Left forelimb (tissue), 1 donor: ENCODE results near the gene DBNL.

Experiments used
- DNase-seq: peaks from one replicate; pipeline ENCODE4 v3.0.0-alpha.2; 2018; ENCODE audit warnings: low spot score

The DBNL gene

DNA sequence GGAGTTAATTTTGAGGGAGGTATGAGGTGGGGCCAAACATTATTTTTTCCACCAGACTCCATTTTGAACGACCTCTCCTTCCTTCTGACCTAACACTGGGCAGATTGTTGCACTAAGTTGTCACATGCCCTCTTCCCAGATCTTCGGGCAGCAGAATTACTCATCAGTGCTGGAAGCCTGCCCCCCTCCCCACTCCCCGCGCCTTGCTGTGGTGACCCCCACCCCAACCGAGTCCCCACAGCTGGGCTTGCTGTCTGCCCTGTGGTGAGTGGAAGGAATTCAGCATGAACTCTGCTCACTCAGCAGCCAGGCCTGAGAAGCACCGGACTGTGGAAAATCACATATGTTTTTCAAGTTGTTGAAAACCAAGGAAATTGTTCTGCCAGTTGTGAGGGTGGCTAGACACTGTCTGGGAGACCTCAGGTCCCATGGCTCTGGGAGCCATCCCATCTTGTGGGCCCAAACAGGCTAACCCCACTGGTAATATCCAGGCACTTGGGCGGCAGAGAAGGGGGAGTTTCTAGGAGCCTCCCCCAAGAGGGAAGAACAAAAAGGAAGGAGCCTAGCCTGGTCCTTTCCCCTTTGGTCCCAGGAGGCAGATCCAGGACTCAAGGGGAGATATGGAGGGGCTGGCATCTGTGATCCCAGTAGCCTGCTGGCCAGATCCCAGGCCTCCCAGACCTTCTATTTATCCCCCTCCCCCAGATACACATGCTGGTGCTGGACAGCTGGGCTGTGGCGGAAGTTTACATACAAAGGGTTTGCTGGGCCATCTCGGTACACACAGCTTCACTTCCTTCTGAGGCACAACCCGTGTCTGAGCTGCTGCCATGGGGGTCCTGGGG, 56.2 kb downstream of the DBNL start:
- no peak for DNase-seq

DNA sequence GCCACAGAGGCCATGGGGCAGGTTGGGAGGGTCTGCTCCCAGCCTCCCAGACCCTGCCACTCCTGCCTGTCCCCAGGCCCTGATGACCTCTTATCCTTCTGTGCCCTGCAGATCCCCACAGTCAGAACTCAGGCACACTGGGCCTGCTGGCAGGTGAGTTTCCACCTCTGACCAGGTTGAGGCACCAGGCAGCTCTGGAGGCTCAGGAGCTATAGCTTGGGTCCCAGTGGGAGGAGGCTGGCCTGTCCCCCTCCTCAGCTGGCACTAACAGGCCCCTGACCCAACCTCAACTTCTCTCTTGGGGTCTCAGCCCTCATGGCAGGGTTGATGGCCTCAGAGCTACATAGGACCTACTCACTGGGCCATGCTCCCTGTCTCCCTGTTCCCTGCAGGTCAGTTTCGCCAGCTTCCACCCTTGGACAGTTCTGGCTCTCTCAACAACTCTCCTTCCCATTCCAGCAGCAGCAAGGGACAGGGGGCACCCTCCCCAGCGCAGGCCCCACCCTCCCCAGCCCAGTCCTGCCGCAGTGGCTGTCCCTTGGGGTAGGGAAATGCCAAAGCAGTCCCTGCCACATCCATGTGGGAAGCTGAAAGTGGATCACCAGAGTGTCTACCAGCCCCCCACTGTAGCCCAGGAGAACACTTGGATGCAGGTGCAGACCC, 56.9 kb downstream of the DBNL start:
- DNase-seq: no peak

DNA sequence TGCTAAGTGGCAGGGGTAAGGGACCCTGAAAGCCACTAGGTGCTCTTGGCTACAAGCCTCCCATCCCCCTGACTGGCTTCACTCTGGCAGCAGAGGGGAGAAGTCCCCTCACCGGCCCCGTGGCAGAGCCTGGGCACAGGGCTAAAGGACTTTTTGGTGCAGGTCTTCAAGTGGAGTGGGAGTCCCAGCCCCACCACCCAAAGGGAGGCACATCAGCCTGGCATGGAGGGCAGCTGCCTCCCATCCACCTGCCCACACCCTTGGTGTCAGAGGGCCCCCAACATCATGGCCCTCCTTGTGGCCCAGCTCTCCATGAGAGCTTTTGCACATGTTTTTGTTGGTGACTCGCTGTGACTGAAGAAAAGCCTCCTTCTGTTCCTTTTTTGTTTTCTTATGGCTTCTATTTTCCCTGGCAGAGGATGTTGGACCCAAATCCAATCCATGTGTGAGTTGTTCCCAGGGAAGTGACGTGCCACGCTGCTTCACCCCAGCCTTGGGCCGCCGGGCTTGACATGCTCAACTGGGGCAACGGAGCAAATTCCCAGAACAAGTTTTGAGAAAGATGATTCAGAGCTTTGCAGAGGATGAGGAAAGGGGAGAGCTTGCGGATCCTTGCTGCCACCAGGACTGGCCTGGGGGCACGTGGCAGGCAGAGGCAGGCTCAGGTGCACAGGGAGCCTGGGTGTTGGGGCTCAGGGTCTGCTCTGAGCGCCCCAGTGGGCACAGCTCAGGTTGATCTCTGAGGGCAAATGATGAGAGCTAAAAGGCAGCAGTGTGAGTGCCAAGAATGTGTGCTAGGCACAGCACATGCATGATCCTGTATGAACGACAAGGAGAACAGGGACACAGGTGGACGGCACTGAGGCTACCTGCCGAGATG, 57.7 kb downstream of the DBNL start:
- no peak for DNase-seq

DNA sequence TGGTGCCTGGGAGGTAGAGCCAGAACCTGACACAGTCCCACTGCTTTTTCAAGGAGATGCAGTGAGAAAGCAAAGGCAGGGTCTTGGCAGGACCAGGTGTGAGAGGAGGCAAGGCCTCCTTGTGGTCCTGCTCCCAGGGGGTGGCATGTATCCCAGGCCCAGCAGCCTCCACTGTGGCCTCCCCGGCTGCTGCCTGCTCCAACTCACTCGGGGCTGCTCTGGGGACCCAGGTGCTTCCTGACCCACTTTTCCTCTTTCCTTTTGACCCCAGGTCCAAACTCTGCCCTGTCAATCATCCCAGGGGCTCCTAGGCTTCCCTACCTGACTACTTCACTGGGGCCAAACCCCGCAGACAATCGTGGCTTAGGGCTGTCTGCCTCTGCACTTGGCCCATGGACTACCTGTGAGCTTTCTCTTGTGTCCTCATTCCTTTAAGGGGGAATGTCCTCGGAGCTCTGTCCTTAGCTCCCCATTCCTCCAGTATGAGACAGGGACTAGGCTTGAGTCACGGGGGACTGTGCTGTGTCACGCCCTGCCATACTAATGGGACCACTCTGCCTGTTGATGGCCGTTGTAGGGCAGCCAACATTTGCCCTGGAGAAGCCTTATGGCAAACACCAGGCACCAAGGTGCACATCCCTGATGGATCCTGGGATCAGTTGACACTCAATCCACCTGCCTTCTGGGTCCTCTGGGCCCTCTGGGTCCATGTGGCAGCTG, 58.5 kb downstream of the DBNL start:
- DNase-seq: no peak

DNA sequence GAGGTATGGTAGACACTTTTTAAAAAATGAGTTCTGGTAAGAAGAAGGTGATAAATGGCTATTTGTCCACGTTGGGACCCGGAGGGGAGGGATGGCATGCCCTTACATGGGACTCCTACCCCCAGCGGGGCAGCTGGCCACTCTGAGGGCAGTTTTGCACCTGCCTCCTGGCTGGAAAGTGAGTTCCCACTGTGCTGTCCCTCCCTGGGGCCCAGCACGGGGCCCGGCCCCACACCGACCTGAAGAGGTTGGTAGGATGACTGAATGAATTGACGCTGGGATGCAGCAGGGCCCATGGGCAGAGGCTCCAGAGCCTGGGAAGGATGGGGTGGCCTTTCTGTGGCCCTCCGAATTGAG, 59.0 kb downstream of the DBNL start:
- no peak for DNase-seq

DNA sequence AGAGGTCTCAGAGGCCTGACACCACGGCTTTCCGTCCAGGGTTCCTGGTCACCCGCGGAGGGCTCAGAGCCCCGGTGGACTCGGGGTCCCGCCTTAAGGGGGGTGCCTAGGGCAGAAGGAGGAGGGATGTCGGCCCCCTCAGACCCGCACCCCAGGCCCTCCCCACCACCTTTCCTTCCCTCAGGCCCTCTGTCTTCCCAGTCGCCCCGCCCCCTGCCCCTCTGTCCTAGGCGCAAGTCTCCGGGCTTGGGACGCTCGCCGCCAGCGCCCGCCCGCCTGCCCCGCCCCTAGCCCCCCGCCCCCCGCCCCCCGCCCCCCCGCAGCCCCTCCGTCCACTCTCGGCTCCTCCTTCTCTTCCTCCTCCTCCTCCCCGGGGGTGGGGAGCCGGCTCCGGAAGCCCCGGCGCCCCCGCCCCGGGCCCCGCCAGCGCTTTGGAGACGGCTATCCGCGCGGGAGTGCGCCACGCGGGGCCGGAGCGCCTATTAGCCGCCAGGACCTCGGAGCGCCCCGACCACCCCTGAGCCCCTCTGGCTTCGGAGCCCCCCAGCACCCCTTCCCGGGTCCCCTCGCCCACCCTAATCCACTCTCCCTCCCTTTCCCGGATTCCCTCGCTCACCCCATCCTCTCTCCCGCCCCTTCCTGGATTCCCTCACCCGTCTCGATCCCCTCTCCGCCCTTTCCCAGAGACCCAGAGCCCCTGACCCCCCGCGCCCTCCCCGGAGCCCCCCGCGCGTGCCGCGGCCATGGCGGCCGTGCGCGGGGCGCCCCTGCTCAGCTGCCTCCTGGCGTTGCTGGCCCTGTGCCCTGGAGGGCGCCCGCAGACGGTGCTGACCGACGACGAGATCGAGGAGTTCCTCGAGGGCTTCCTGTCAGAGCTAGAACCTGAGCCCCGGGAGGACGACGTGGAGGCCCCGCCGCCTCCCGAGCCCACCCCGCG, 59.7 kb downstream of the DBNL start, which contains the start of gene AEBP1:
TSS of gene AEBP1 (plus strand) at position 423 of the 937 bp plus-strand sequence. CDS start at position 744, 321 bp downstream.
- no peak for DNase-seq

DNA sequence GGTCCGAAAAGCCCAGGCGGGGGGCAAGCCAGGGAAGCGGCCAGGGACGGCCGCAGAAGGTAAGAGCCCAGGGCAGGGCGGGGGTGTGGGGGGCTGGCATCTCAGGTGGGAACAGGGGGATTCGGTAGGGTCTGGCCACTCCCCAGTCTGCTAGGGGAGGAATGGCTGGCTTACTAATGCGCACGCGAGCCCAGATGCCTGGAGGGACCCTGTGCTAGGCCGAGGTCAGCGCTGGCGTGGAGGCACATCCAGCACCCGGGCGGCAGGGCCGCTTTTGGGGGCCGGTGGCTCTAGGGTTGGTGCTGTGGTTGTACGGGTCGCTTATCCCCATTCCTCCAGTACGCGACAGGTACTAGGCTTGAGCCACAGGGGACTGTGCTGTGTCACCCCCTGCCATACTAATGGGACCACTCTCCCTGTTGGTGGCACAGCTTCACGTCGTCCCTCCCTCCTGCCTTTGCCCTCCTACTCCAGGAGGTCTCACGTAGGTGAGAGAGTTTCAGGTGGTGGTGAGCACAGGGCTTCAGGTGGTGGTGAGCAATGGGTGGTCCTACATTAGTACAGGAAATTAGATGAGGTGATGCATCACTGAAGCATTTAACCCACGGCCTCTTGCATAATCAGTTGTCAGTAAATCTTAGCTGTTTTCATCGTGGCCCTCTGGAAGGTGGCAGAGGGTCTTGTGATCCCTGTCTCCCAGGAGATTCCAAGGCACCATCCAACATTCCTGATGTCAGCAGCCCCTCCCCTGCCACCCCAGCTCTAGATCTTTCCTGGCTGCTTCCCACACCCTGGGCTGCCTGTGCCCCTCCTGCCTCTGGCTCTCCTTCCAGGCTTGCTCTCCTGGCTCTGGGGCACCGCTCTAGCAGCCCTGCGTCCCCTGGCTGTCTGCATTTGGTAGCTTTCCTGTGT, 60.6 kb downstream of the DBNL start:
- DNase-seq: no peak

DNA sequence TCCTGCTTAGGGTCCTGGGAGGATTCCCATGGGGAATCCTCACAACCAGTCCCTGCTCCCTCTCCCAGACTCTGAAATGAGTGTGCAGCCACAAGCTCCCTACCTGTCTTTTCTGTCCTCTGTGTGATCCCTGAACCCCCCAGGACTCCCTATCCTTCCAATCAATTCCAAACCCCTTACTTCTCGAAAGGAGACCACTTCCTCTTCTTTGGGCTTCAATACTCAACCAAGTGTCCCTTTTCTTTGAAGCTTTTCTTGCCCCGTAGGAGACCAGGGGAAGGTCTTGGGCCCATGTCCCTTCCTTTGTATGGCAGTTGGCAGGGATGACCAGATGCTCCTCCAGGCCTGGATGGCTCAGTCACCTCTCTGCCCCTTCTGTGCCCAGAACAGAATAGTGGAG, 61.3 kb downstream of the DBNL start:
- DNase-seq: no peak

DNA sequence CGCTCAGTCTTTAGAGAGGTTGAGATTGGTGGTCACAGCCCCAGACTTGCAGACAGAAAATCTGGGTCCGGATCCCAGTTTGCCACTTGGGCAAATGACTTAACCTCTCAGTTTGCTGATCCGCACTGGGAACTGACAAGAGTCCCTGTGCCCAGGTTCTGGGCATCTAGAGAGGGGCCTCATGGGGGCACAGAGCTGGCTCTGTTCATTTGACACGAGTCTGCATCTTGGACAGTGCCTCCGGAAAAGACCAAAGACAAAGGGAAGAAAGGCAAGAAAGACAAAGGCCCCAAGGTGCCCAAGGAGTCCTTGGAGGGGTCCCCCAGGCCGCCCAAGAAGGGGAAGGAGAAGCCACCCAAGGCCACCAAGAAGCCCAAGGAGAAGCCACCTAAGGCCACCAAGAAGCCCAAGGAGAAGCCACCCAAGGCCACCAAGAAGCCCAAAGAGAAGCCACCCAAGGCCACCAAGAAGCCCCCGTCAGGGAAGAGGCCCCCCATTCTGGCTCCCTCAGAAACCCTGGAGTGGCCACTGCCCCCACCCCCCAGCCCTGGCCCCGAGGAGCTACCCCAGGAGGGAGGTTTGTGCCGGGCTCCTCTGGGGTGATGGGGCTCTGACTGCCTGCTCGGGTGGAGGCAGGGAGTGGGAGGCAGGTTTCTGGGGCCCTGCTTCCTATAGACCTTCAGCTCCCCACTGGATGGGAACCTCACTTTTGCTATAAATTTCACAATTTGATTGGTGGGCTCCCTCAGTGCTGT, 62.0 kb downstream of the DBNL start:
- DNase-seq: no peak

DNA sequence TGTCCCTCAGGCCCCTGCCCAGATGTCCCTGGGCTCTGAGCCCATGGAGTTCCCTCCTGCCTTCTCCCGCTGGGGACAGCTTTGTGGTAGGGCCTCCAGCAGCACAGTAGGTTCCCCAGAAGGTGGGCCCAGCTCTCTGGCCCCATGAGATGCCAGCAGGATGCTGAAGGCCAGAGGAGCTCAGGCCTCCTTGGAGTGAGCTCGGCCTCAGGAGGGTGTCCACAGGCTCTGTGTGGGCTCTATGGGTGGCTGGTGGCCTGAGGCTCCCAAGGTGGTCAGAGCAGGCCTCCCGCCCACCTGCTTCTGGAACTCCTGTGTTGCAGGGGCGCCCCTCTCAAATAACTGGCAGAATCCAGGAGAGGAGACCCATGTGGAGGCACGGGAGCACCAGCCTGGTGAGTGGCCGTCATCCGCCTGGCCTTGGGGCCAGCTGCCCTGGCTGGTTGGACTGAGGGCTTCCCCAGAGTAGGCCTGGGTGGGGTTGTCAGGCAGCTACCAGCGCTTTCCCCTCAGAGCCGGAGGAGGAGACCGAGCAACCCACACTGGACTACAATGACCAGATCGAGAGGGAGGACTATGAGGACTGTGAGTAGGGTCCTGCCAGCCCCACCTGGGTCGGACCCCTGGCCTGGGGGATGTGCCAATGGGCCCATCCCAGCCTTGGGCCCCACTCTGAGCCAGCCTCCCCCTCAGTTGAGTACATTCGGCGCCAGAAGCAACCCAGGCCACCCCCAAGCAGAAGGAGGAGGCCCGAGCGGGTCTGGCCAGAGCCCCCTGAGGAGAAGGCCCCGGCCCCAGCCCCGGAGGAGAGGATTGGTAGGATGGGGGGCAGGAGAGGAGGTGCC, 62.8 kb downstream of the DBNL start:
- DNase-seq: no peak

DNA sequence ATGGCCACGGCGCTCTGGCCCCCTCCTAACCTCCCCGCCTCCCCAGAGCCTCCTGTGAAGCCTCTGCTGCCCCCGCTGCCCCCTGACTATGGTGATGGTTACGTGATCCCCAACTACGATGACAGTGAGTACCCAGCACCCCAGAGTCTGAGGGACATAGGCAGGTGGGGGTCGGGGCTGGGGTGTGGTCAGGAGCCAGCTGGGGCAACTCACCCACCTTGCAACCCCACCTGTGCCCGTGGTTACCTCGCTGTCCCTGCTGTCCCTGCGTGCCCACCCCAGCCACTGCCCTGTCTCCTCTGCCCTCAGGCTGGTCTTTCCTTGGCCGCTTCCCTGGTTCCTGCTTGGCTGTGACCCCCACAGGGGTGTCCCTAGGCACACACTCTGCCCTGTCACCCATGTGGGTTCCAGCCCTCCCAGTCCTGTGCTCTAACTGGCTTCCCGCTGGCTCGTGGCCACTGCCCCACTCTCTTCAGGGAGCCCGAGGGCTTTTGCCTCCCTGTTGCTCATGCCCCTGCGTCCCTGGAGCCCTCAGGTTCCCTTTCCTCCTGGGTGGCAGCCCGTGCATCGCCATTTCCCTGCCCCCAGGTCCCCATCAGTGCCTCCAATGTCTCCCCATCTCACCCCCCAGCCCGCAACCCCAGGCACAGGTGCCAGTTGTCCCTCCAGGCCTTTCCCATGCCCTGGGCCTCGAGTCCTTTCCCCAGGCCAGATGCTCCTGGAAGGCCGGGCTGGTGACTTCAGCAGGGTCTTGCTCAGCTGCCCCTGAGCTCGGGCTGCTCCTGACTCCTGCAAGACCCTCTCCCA, 63.7 kb downstream of the DBNL start:
- no peak for DNase-seq

DNA sequence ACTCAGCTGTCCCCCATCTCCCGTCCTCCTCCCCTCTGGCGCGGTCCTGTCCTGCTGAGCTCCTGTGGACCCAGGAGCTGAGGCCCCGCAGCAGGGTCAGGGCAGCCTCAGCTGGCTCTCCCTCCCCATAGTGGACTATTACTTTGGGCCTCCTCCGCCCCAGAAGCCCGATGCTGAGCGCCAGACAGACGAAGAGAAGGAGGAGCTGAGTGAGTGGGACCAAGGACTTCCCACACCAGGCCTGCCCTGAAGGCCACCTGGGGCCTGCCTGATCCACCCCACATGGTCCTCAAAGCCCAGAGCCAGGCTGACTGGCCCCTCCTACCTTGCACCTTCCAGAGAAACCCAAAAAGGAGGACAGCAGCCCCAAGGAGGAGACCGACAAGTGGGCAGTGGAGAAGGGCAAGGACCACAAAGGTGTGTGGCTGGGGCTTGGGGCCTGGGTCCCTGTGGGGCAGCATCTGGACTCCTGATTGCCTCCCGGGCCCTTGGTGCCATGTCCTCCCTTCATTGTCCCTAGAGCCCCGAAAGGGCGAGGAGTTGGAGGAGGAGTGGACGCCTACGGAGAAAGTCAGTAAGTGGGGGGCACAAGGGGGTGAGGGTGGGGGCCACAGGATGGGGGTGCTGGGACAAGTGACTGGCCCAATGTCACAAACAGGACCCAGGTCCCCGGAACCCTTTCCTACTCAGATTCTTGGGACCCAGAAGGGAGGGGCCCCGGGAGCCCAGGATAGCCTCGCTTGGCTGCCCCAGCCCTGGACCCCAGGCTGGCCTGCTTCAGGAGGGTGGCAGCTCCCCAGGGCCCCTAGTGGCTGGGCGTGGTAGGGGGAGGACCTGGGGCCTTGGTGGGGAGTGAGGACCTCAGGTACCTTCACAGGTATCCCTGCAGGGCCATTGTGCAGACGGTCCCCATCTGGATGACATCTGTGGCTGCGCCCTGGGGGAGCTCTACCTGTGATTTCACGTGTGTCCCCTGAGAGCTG, 64.6 kb downstream of the DBNL start:
- DNase-seq: no peak

DNA sequence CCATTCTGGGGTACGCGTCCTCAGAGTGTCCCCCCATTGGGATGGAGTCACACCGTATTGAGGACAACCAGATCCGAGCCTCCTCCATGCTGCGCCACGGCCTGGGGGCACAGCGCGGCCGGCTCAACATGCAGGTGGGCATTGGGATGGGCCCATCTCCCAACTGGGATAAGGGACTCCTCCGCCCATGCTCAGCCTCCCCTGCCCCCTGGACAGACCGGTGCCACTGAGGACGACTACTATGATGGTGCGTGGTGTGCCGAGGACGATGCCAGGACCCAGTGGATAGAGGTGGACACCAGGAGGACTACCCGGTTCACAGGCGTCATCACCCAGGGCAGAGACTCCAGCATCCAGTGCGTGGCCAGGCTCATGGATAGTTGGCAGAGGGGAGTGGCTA, 65.5 kb downstream of the DBNL start:
- no peak for DNase-seq

DNA sequence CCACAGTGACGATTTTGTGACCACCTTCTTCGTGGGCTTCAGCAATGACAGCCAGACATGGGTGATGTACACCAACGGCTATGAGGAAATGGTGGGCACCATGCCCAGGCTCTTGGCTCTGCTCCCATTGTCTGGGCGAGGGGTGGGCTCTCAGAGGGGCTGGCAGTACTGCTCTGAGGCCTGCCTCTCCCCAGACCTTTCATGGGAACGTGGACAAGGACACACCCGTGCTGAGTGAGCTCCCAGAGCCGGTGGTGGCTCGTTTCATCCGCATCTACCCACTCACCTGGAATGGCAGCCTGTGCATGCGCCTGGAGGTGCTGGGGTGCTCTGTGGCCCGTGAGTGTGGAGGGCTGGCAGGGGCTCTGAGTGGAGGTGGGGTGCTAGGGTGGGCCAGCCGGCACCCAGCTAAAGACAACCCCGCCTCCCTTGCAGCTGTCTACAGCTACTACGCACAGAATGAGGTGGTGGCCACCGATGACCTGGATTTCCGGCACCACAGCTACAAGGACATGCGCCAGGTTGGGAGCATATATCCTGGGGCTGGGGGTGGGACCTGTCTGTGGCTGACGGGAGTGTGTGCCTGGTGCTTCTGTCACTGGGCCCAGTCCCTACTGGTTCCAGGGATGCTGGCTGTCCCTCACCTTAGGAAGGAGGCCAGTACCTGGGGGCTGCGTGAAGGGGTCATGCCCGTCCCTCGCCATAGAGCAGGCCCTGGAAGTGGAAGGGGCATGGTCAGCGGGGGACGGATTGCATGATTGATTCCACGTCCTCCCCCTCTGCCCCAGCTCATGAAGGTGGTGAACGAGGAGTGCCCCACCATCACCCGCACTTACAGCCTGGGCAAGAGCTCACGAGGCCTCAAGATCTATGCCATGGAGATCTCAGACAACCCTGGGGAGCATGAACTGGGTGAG, 66.5 kb downstream of the DBNL start:
- DNase-seq: no peak
